B cell (primary cell): ENCODE results near the gene THADA. TPM values are rescaled to one million over a fixed set of nuclear protein-coding genes. Genes with fewer than 3 reads are reported as not detected.

Experiments
- ATAC-seq: fragments of 200-7000 bp; cut with Tn5 transposase; one replicate; pipeline ENCODE4 v1.10.0; 2021; ENCODE audit warnings: low read depth, mild to moderate bottlenecking, moderate number of reproducible peaks, moderate library complexity
- CTCF ChIA-PET: fragments of 350-600 bp; sonication (Branson Sonifier 250); formaldehyde crosslinking; loops from one replicate; lab custom pipeline; 2021; ENCODE audit warnings: antibody characterized with exemption, inconsistent platforms; lab: Charles Lee
- POLR2A ChIA-PET: fragments of 350-600 bp; sonication (Branson Sonifier 250); formaldehyde crosslinking; loops from one replicate; lab custom pipeline; 2021; ENCODE audit warnings: antibody characterized with exemption; lab: Charles Lee
- DNase-seq: peaks from one replicate; pipeline ENCODE4 v3.0.0; 2013
- H2AFZ ChIP-seq: 2 replicates; pipeline ENCODE4 v1.6.1; 2012; ENCODE audit warnings: mild to moderate bottlenecking, low read depth, low read length; ENCODE audit not compliant: insufficient read depth, poor library complexity, severe bottlenecking
- H3K27ac ChIP-seq, 2 donors: 1 replicate in 1 of 2; 2 replicates in 1 of 2; pipeline ENCODE4 v1.5.1; 2012 to 2013; ENCODE audit warnings: low read length in 2 of 2, mild to moderate bottlenecking in 2 of 2, moderate library complexity in 1 of 2
- H3K27me3 ChIP-seq, 4 experiments: fragments of 200-600 bp in 1 of 4; sonication (generic) in 1 of 4; replicated peaks in 1 of 4; 1 replicate in 2 of 4; 2 replicates in 2 of 4; pipeline versions ENCODE4 v1.6.1 to v1.7.0; 2013 to 2016; ENCODE audit warnings: low read length in 3 of 4, mild to moderate bottlenecking in 2 of 4, mixed read lengths in 1 of 4, moderate library complexity in 1 of 4; ENCODE audit not compliant: insufficient read depth in 4 of 4, control insufficient read depth in 3 of 4; ENCODE audit errors: control extremely low read depth in 1 of 4
- H3K36me3 ChIP-seq, 2 experiments: replicated peaks in 1 of 2; 1 replicate in 1 of 2; 2 replicates in 1 of 2; pipeline versions ENCODE4 v1.6.1 to v1.7.1; 2013; ENCODE audit warnings: low read length in 1 of 2; ENCODE audit not compliant: insufficient read depth in 2 of 2, control insufficient read depth in 1 of 2; ENCODE audit errors: control extremely low read depth in 1 of 2, extremely low read depth in 1 of 2
- H3K4me1 ChIP-seq, 2 donors: fragments of 200-600 bp in 1 of 2; sonication (generic) in 1 of 2; 1 replicate in 1 of 2; 2 replicates in 1 of 2; pipeline versions ENCODE4 v1.5.1 to v1.6.1; 2013 to 2017; ENCODE audit warnings: low read length in 2 of 2; ENCODE audit not compliant: control insufficient read depth in 2 of 2, insufficient read depth in 2 of 2
- H3K4me2 ChIP-seq: replicated peaks from 2 replicates; pipeline ENCODE3; 2012; ENCODE audit warnings: mild to moderate bottlenecking, low read depth, low read length; ENCODE audit not compliant: poor library complexity, severe bottlenecking
- H3K4me3 ChIP-seq, 5 experiments: fragments of 200-600 bp in 1 of 5; sonication (generic) in 1 of 5; 1 replicate in 3 of 5; 2 replicates in 2 of 5; pipeline versions ENCODE4 v1.5.1 to v1.7.0; 2011 to 2016; ENCODE audit warnings: low read length in 4 of 5, mild to moderate bottlenecking in 4 of 5, low read depth in 2 of 5, control low read depth in 1 of 5, moderate library complexity in 1 of 5; ENCODE audit not compliant: insufficient read depth in 1 of 5; ENCODE audit errors: control extremely low read depth in 1 of 5, extremely low read depth in 1 of 5
- H3K79me2 ChIP-seq: fragments of 200-600 bp; sonication (generic); one replicate; pipeline ENCODE4 v1.6.0; 2016; ENCODE audit warnings: low read length; ENCODE audit not compliant: control insufficient read depth, insufficient read depth
- H3K9ac ChIP-seq: fragments of 200-600 bp; sonication (generic); 2 replicates; pipeline ENCODE4 v1.6.1; 2017; ENCODE audit warnings: mild to moderate bottlenecking, low read length, moderate library complexity
- H3K9me3 ChIP-seq, 3 donors: one replicate each; pipeline versions ENCODE4 v1.6.1 to v1.7.1; 2013; ENCODE audit warnings: low read length in 2 of 3; ENCODE audit not compliant: control insufficient read depth in 2 of 3, insufficient read depth in 1 of 3; ENCODE audit errors: control extremely low read depth in 1 of 3
- H4K20me1 ChIP-seq: 2 replicates; pipeline ENCODE4 v1.6.0; 2012; ENCODE audit warnings: mild to moderate bottlenecking, low read length; ENCODE audit not compliant: insufficient read depth, control insufficient read depth, poor library complexity, severe bottlenecking
- H3K27ac Mint-ChIP-seq: one replicate; pipeline ENCODE4 v1.8.0; 2021; ENCODE audit warnings: mixed read lengths
- H3K27me3 Mint-ChIP-seq: one replicate; pipeline ENCODE4 v1.8.0; 2021; ENCODE audit warnings: mixed read lengths
- H3K4me1 Mint-ChIP-seq: one replicate; pipeline ENCODE4 v1.8.0; 2021; ENCODE audit warnings: mixed read lengths
- H3K4me3 Mint-ChIP-seq: one replicate; pipeline ENCODE4 v1.8.0; 2021; ENCODE audit warnings: mixed read lengths
- H3K9me3 Mint-ChIP-seq: one replicate; pipeline ENCODE4 v1.8.0; 2022; ENCODE audit warnings: mixed read lengths; ENCODE audit not compliant: insufficient read depth
- EZH2 ChIP-seq: IDR thresholded peaks from 2 replicates; pipeline ENCODE4 v1.6.1; 2012; ENCODE audit warnings: borderline replicate concordance, low read depth, mild to moderate bottlenecking, moderate library complexity, low read length; ENCODE audit not compliant: insufficient read depth, poor library complexity, severe bottlenecking
- WGBS: methylation state at CpG from one replicate; pipeline ENCODE4 v1.1.5; 2013; ENCODE audit warnings: missing lambda C conversion rate; ENCODE audit not compliant: insufficient coverage; 5-methylcytosine and 5-hydroxymethylcytosine counted together
- intact Hi-C: fragments of 100-400 bp; cut with micrococcal nuclease; formaldehyde crosslinking; loops from one replicate; pipeline ENCODE4 v1.10.0; 2022
- polyA plus RNA-seq: library from polyadenylated mRNA; depleted of rRNA; stranded (reverse); fragments of >200 nt; gene quantifications from 2 replicates; pipeline ENCODE4 v1.2.3, GENCODE V29; 2012
- total RNA-seq, 2 donors: library from RNA; stranded (reverse); fragments of 120-200 nt in 1 of 2; gene quantifications; 1 replicate in 1 of 2; 2 replicates in 1 of 2; pipeline versions ENCODE4 v1.2.3 to v1.2.4, GENCODE V29; 2013 to 2022
- TF ChIP-seq, protein P1 (sequence below): fragments of 200-600 bp; IDR thresholded peaks from one replicate; pipeline ENCODE4 v1.8.0; 2022; ENCODE audit warnings: antibody characterized with exemption, mild to moderate bottlenecking

The THADA gene
- total and polyA plus RNA-seq, 2 donors (not counting 1 experiment from before 2014, with no cell fraction given) = 17.6 to 48.5 TPM

DNA sequence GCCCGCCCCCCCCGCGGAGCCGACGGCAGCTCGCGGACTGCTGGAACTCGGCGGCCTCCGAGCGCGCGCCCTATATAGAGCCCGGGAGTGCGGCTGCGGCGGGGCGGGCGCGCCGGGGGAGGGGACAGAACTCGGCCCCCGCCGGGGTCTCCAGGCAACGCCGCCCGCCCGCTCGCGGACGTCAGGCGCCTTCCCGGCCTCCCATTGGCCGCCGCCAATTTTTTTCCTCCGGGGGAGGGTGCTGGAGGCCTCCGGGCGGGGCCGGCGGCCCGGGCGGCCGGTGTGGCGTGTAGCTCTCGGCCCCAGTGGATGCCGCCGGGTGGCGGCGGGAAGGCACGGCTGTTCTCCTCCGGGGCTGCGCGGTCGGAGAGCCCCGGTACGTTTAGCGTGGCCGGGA, 369.3 kb downstream of the THADA start, which contains the start of gene ZFP36L2:
Gene ZFP36L2 (minus strand): TSS at position 49 of the 397 bp plus-strand sequence. CDS start 291 bp downstream, outside the sequence.
- DNase-seq (peak; percentile 96), ATAC-seq (peak; percentile 65)
- ChIA-PET CTCF (interaction anchor here (0.9 to 21.8 kb wide), 11 partner anchors 7 to 281 kb away, joined by 3 to 650 read pairs (median 54); no protein-coding TSS in a partner anchor), POLR2A (interaction anchor here (0.5 to 13.4 kb wide), 17 partner anchors 8 to 1090 kb away, joined by 3 to 561 read pairs (median 8); no protein-coding TSS in a partner anchor)
- H3K27ac ChIP-seq = peak within 1 kb of the TSS; percentile 90 to 93
- peaks cover 50% of the 10 kb centered on the region for H3K4me1 Mint-ChIP-seq
- WGBS = under 1% methylated on average over 58 of the region's 58 CpGs
- peak within 1 kb of the TSS; percentile 85 for H3K4me2 ChIP-seq
- no peaks in the 10 kb centered on the region for H3K9me3 Mint-ChIP-seq
- peak within 1 kb of the TSS; percentile 73 for H2AFZ ChIP-seq
- H3K27me3 ChIP-seq = no peaks in the 10 kb centered on the region
- H3K9me3 ChIP-seq = no peaks in the 10 kb centered on the region
- peak within 1 kb of the TSS; percentile 88 for H3K9ac ChIP-seq
- H3K79me2 ChIP-seq = peaks cover 75% of the 10 kb centered on the region
- peaks cover 34% of the 10 kb centered on the region for H4K20me1 ChIP-seq
- TF ChIP-seq EZH2 = no peak
- TF ChIP-seq, protein P1, sequence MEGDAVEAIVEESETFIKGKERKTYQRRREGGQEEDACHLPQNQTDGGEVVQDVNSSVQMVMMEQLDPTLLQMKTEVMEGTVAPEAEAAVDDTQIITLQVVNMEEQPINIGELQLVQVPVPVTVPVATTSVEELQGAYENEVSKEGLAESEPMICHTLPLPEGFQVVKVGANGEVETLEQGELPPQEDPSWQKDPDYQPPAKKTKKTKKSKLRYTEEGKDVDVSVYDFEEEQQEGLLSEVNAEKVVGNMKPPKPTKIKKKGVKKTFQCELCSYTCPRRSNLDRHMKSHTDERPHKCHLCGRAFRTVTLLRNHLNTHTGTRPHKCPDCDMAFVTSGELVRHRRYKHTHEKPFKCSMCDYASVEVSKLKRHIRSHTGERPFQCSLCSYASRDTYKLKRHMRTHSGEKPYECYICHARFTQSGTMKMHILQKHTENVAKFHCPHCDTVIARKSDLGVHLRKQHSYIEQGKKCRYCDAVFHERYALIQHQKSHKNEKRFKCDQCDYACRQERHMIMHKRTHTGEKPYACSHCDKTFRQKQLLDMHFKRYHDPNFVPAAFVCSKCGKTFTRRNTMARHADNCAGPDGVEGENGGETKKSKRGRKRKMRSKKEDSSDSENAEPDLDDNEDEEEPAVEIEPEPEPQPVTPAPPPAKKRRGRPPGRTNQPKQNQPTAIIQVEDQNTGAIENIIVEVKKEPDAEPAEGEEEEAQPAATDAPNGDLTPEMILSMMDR = no peak
- H3K4me3 ChIP-seq = peak within 1 kb of the TSS; percentile 76 to 98 (median 92)
- H3K36me3 ChIP-seq = peaks cover 0 to 46% of the 10 kb centered on the region in 2 experiments
- H3K27me3 Mint-ChIP-seq = no peaks in the 10 kb centered on the region
- H3K27ac Mint-ChIP-seq = peak within 1 kb of the TSS; percentile 97
- H3K4me1 ChIP-seq = peaks cover 36 to 56% of the 10 kb centered on the region in 2 donors
- intact Hi-C loops = loop anchor here (1.0 to 5.0 kb wide), 4 partner anchors 52 to 414 kb away; no protein-coding TSS in a partner anchor
- peak within 1 kb of the TSS; percentile 98 for H3K4me3 Mint-ChIP-seq
